Measurements from ENCODE around the gene CSNK1G2.
A peak's percentile ranks its signal among the peaks of the same experiment; 100 is the strongest.

Gene CSNK1G2

GRCh38 chr19:1938071-1938470 lies 2.9 kb upstream of the CSNK1G2 start:
- Histone ChIP-seq H3K36me3 (ENCODE audit: control insufficient read depth, insufficient read depth, low read length) (no peaks in the 10 kb centered on the region), H3K27ac (no peak overlapping the region), H2AFZ (no peak overlapping the region), H3K4me1 (peaks cover 16% of the 10 kb centered on the region), H3K79me2 (peaks cover 14% of the 10 kb centered on the region), H3K9ac (no peak overlapping the region), H3K9me3 (ENCODE audit: control insufficient read depth, low read length) (no peaks in the 10 kb centered on the region), H3K27me3 (ENCODE audit: control insufficient read depth, insufficient read depth, low read length) (no peaks in the 10 kb centered on the region), H3K4me3 (ENCODE audit: low read depth, low read length) (no peak overlapping the region), H3K4me2 (ENCODE audit: low read length) (no peak overlapping the region)
- no peak for TF ChIP-seq CTCF (IDR thresholded peaks at IDR 0.05)

- Histone ChIP-seq H2AFZ (peak overlapping the region; percentile 72), H3K4me3 (ENCODE audit: low read depth, low read length) (peak overlapping the region; percentile 77), H3K36me3 (ENCODE audit: control insufficient read depth, insufficient read depth, low read length) (no peaks in the 10 kb centered on the region), H3K79me2 (peaks cover 48% of the 10 kb centered on the region), H3K27ac (peak overlapping the region; percentile 76), H3K9ac (no peak overlapping the region), H3K4me1 (peaks cover 13% of the 10 kb centered on the region), H3K27me3 (ENCODE audit: control insufficient read depth, insufficient read depth, low read length) (no peaks in the 10 kb centered on the region), H3K9me3 (ENCODE audit: control insufficient read depth, low read length) (no peaks in the 10 kb centered on the region), H3K4me2 (ENCODE audit: low read length) (peak overlapping the region; percentile 98)
- TF ChIP-seq CTCF (IDR thresholded peaks at IDR 0.05): no peak
These were observed 1.3 kb downstream of the CSNK1G2 start for GRCh38 chr19:1942078-1942933.

- no peak overlapping the region for H2AFZ ChIP-seq
- H3K9me3 ChIP-seq (ENCODE audit: control insufficient read depth, low read length): no peaks in the 10 kb centered on the region
- no peak overlapping the region for H3K27ac ChIP-seq
- no peak overlapping the region for H3K4me3 ChIP-seq (ENCODE audit: low read depth, low read length)
- TF ChIP-seq CTCF (IDR thresholded peaks at IDR 0.05): no peak
- H3K4me1 ChIP-seq: peaks cover 13% of the 10 kb centered on the region
- peaks cover 55% of the 10 kb centered on the region for H3K79me2 ChIP-seq
- H3K36me3 ChIP-seq (ENCODE audit: control insufficient read depth, insufficient read depth, low read length): no peaks in the 10 kb centered on the region
- H3K27me3 ChIP-seq (ENCODE audit: control insufficient read depth, insufficient read depth, low read length): no peaks in the 10 kb centered on the region
- no peak overlapping the region for H3K9ac ChIP-seq
- H3K4me2 ChIP-seq (ENCODE audit: low read length): peak overlapping the region; percentile 98
These were observed 2.1 kb downstream of the CSNK1G2 start for GRCh38 chr19:1942934-1943555.

GRCh38 chr19:1943661-1944087 lies 2.7 kb downstream of the CSNK1G2 start:
- Histone ChIP-seq H3K9me3 (ENCODE audit: control insufficient read depth, low read length) (no peaks in the 10 kb centered on the region), H2AFZ (no peak overlapping the region), H3K4me2 (ENCODE audit: low read length) (no peak overlapping the region), H3K79me2 (peaks cover 58% of the 10 kb centered on the region), H3K27me3 (ENCODE audit: control insufficient read depth, insufficient read depth, low read length) (no peaks in the 10 kb centered on the region), H3K36me3 (ENCODE audit: control insufficient read depth, insufficient read depth, low read length) (no peaks in the 10 kb centered on the region), H3K9ac (no peak overlapping the region), H3K27ac (no peak overlapping the region), H3K4me3 (ENCODE audit: low read depth, low read length) (no peak overlapping the region), H3K4me1 (peaks cover 13% of the 10 kb centered on the region)
- TF ChIP-seq CTCF (IDR thresholded peaks at IDR 0.05): no peak

Measured in parathyroid adenoma (tissue), 2 donors.